HG02970 (cell line): Measurements from ENCODE around the gene ASB9.
"Not testable (repeated sequence)": the region's sequence is repeated elsewhere in the genome, so short reads cannot be mapped to it uniquely, and the experiment has no call there.

Experiments used
- ATAC-seq: cut with Tn5 transposase; IDR thresholded peaks from one replicate; pipeline ENCODE4 v1.9.1; 2021; ENCODE audit warnings: mild to moderate bottlenecking, moderate library complexity, moderate number of reproducible peaks; ENCODE audit not compliant: unreplicated experiment, low FRiP score

The ASB9 gene

GRCh38 chrX:15242899-15243555 lies 26.9 kb downstream of the ASB9 start:
- ATAC-seq = no peak

- no peak for ATAC-seq
Observed at GRCh38 chrX:15241301-15241700, 28.6 kb downstream of the ASB9 start.

GRCh38 chrX:15240414-15240813 lies 29.5 kb downstream of the ASB9 start:
- no peak for ATAC-seq

DNA sequence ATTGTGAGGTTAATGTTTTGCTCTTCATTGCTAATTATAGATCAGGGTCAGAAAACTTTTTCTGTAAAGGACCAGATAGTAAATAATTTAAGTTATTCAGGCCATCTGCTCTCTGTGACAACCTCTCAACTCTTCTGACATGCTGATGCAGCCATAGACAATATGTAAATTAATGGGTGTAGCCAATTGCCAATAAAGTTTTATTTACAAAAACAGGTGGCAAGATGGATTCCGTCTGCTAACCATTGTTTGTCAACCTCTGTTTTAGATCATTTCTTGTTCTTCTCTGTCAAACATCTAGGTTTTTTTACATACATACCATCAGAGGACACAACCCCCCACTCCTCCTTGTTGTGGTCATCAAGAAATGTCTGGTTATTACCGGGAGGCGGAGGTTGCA lies 33.7 kb downstream of the ASB9 start:
- ATAC-seq = no peak

GRCh38 chrX:15235001-15235400 lies 34.9 kb downstream of the ASB9 start:
- no peak for ATAC-seq

DNA sequence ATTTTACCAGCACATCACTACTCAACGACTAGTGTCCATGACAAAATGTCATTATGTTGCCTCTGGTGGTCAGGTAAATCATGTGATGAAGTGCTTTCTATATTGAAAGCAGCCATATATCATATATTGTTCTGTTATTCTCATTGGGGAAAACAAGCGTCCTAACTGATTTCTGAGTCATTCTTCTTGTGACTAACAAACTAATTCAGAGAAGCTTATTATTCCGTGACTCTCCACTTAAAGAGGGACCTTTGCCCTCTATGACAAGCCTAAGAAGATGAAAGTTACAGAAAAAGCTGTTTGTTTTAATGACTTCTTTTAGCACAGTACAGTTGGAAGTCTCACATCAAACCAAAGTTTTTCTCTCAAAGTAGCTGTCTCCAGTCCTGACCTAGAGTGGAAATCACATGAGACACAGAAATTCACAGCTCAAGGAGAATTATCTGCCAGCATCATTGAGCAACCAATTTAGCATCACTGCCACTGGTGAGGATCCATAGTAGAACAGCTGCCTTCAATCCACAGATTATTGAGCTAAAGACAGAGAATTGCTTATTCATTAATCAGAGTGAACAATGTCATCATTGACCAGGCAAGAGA lies 36.4 kb downstream of the ASB9 start:
- ATAC-seq = no peak

GRCh38 chrX:15224747-15225146 lies 45.1 kb downstream of the ASB9 start:
- no peak for ATAC-seq

DNA sequence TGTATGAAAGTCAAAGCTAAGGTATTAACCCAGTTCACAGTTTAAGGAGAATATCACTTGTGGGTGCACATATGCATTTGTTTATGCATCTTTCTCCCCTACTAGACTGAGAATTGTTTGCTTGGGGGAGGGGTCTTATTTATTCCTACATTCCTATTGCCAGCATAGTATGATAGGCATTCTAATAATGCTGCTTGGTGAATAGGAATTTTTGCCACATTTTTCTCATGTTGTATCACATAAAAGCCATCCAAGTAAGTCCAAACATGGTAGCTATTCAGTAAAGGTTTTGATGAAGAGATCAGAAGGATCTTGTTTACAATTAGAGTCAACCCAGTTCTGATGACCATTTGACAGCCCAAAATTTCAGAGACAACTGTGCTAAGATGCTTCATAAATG lies 48.6 kb downstream of the ASB9 start:
- no peak for ATAC-seq

- no peak for ATAC-seq
Observed at GRCh38 chrX:15217161-15217560, 52.7 kb downstream of the ASB9 start.

- no peak for ATAC-seq
Observed at GRCh38 chrX:15216280-15216679, 53.6 kb downstream of the ASB9 start.

GRCh38 chrX:15215366-15215765 lies 54.5 kb downstream of the ASB9 start:
- no peak for ATAC-seq

- ATAC-seq = no peak
Observed at GRCh38 chrX:15214588-15214987, 55.3 kb downstream of the ASB9 start.

DNA sequence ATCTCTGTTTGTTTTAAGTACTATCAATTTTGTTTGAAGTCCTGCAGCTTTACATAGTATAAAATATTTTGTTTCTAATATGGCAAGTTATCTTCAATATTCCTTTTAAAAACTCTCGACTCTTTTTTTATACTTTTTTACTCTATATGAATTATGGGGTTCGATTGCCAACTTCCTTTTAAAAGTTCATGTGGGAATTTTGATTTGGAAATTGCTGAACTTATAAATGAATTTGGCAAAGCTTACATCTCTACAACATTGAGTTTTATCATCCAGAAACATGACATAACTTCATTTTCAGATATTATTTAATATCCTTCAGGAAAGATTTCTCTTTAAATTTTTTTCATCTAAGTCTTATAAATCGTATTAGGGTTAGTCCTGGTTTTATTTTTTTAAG lies 60.8 kb downstream of the ASB9 start:
- ATAC-seq = no peak

DNA sequence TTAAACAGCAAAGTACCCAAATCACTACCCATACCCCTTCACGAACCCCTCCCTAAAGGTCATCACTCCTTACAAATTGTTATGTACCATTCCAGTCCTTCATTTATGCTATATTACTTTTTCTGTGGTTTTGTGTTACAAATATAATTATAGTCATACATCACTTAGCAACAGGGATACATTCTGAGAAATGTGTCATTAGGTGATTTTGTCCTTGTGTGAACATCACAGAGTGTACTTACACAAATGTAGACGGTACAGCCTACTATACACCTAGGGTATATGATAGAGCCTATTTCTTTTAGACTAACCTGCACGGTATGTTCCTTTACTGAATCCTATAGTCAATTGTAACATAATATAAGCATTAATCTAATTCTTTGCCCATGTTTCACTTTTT lies 61.9 kb downstream of the ASB9 start:
- ATAC-seq = no peak

DNA sequence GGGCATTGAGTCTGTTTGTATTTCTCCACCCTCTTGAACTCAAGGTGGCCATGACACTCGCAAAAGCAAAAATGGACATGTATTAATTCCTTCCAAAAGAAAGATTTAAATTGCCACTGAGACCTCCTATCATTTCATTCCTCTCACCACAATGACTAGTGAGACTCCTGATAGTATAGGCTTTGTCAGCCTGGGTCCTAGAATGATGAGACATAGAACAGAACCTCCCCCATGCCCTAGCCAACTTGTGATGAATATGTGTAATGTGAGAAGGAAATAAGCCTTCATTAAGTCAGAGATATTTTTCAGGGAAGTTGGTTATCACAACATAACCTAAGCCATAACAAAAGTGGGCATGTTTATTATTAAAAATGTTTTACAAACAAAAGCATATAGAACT lies 62.5 kb downstream of the ASB9 start:
- no peak for ATAC-seq

DNA sequence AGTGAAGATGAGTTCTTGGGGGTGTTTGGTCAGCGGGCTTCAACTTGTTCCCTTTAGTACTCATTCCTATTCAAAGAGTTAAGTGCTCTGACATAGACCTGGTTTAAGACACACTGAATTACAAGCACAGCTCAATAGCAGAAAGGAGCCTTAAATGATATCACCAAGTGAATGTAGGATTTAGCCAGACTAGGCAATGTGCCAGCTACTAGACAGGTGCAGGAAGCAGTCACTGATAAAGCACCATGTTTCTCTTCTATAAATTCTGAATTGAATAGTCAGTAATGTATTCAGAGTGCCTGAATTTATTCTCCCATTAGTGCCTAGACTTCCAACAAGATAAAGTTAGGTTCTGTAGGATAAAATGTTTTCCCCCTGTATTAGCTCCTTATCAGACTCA lies 63.6 kb downstream of the ASB9 start:
- ATAC-seq = no peak

DNA sequence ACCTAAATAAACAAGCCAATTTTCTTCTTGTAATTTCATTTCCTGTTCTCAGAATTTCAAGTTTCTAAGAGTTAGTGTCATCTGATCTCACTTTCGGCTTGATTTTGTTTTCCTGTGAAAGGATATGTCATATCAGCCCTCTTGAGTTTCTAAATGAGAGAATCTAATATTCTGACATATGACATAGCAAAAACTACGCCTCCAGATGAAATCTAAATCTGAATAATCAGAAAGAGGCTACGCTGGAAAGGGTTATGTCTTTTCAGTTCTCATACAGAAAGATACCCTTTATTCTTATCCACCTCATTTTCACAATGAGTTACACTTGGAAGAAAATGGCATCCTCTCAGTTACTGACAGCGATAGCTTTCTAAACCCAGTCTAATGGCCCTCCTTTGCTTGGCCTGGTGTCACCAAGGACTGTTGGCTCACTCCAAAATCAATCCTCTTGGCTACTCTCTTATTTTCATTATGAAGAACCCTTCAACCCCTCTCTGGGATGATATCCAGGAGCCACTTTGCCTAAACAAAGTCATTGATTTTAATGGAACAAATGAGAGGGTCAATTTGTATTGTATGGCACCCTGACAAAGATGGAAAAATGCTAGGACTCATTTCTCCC lies 65.6 kb downstream of the ASB9 start:
- peak; percentile 67 for ATAC-seq

DNA sequence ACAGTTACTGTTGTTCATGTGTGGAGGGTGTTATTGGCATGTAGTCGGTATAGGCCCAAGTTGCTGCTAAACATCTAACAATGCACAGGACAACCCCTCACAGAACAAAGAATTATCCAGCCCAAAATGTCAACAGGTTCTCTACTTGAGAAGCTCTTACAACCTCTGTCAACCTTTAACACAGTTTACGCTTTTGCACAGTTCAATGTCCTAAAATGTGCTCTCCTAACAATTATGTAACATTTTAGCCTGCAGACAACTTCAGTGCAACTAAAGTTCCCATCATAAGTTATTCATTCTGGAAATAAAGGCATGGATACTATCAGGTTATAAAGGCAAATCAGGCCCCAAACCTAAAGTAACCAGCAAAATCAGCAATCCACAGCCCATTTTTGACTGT lies 66.2 kb downstream of the ASB9 start:
- no peak for ATAC-seq

DNA sequence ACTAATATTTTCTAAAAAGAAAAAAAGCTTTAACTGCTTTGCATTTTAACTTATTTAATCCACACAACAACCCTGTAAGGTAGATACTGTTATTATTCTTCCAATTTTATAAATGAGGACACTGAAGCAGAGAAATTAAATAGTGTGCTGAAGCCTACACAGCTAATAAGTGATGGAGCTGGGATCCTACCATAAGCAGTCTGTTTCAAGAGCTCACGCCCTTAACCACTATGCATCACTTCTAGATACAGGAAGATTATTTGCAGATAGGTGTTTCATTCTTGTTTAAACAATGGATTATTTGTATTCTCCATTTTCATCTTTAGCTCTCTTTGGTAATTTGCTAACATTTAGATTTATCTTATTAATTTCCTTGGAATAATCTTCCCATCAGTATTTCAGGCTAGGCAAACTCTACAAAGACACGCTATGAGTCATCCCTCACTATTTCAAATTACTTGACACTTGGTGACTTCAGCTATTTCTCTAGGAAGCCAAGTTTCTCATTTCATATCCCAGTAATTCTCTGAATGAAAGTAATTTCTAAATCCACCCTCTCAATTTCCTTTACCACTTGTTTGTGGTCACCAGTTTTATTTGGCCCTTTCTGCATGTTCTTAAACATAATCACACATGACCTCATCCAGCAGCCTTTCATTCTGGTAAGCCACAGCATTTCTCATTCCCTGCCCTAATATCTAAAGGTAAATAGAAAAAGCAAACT lies 67.3 kb downstream of the ASB9 start:
- ATAC-seq = no peak

DNA sequence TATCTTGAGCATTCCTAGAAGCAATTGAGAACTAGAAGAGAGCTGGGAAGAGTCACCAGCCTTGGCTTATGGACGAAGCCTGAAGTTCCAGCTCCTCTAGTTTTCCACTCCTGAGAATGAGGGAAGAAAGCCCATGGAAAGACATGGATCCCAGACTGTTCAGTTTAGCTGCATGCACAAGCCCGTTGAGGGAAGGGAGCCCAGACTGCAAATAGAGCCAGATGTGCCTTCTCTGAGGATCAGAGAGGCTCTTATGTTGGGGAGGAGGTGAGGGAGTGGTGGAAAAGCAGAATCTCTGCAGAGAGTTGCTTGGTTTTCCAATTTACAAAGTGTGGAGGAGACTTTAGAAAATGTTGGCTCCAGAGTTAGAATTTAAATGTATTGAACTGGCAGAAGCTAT lies 69.0 kb downstream of the ASB9 start:
- no peak for ATAC-seq

GRCh38 chrX:15198608-15199202 lies 71.2 kb downstream of the ASB9 start:
- not testable (repeated sequence) for ATAC-seq
